HL-60/S4 treated with retinoic acid at 250 ng/mL for 4 days and 3 days (cell line): ENCODE data around the gene ECE2.
"Not testable (repeated sequence)": the region's sequence is repeated elsewhere in the genome, so short reads cannot be mapped to it uniquely, and the experiment has no call there.

ENCODE experiments used
- in situ Hi-C: fragments of 300-500 bp; cut with MboI; formaldehyde crosslinking; loops from 2 replicates; pipeline ENCODE4 v1.7.0; 2022; ENCODE audit warnings: low sequenced_read_pairs

ECE2 gene

DNA sequence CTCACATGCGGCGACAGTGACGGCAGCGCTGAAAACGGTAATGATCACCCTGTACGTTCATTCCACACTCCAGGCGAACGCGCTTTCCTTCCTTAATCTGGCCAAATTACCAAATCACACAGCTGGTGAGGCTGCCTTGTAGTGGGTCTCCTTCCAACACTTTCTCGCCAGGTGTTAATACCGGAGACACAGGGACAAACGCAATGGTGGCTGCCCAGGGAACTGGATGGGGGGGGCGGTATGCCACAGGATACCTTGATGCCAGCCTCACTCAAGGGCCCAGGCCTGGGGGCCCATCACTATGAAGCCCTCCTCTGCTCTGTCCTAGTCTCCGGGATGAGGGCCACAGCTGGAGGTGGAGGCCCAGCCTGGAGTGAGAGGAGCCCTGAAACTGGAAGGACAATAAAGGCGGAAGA lies 13.1 kb upstream of the ECE2 start:
- in situ Hi-C loops = no loop called here

DNA sequence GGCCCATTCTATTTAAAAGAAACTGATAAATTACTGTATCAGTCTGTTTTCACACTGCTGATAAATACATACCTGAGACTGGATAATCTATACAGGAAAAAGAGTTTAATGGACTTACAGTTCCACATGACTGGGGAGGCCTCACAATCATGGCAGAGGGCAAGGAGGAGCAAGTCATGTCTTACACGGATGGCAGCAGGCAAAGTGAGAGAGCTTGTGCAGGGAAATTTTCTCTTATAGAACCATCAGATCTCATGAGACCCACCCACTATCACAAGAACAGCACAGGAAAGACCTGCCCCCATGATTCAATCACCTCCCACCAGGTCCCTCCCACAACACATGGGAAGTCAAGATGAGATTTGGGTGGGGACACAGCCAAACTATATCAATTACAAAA lies 8.6 kb upstream of the ECE2 start:
- in situ Hi-C loops = not testable (repeated sequence)

DNA sequence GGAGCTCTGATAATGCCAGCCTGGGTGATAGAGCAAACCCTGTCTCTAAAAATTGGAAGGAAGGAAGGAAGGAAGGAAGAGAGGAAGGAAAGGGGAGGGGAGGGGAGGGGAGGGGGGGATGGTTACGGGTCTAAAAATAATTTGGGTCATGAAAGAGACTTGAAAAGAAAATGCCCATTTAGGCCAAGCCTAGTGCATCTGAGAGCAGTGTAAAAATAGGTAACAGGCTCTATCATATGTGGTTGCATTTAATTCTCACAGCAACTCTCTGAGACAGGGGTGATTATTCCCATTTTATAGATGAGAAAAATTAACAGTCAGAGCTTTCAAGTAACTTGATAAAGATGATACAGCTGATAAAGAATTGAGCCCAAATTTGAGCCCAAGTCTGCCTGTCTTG lies 3.6 kb upstream of the ECE2 start:
- in situ Hi-C loops = no loop called here

DNA sequence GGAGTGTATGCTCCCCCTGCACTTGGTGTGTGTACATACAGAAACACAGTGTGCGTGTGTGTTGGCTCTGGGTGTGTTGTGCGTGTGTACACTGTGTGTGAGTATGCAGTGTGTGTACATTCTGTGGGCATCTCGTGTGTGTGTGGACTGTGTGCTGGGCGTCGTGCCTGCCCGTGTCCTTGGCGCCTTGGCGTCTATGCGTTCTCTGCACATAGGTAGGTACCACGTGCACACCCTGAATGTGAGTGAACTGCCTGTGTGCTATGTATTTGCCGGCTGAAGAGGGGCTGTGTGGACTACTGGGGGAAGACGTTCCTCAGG lies 481 bp upstream of the ECE2 start:
- in situ Hi-C loops = loop anchor here (25.0 kb wide), 1 partner anchor 813 kb away; no protein-coding TSS in a partner anchor

DNA sequence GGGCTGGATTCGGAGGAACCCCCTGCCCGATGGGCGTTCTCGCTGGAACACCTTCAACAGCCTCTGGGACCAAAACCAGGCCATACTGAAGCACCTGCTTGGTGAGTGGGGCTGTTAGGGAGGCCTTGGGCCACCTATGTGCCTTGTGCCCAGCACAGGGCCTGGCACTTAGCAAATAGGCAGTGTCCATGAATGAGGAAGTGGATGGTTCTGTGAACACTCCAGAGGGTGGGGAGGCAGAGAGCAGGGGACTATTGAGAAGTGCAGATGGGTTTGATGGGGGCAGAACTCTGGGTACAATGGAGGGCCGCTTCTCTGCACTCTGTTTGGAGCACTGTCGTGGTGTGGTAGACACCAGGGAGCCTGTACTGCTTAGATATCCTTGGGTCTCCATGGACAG lies 1.5 kb downstream of the ECE2 start:
- in situ Hi-C loops = loop anchor here (25.0 kb wide), 1 partner anchor 815 kb away; no protein-coding TSS in a partner anchor

DNA sequence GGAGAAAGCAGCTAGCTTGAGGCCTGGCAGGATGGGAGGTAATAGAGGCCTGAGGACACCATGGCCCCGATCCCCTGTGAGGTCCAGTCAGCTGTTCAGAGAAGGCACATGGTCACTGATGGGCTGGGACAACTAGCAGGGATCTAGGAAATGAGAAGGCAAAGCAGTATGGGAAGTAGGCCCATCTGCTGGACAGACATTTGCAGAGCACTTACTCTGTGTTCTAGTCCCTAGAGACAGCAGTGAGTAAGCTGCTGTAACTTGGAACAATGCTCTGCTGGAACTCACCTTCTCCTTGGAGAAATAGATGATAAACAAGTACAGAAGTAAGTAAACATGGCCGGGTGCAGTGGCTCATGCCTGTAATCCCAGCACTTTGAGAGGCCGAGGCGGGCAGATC lies 7.1 kb downstream of the ECE2 start:
- in situ Hi-C loops = loop anchor here (10.0 to 25.0 kb wide), 2 partner anchors 378 to 821 kb away; no protein-coding TSS in a partner anchor

DNA sequence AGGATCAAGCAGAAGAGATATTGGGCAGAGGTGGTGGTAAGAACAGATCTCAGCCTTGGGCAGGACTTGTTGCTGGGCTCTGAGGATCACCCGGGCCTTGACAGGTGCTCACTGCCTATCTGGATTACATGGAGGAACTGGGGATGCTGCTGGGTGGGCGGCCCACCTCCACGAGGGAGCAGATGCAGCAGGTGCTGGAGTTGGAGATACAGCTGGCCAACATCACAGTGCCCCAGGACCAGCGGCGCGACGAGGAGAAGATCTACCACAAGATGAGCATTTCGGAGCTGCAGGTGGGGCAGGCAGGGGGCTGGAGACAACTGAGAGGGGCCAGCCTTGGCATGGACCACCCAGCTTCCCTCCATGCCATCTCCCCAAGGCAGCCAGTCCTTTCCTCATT lies 7.9 kb downstream of the ECE2 start:
- in situ Hi-C loops = loop anchor here (10.0 to 25.0 kb wide), 2 partner anchors 379 to 821 kb away; no protein-coding TSS in a partner anchor

DNA sequence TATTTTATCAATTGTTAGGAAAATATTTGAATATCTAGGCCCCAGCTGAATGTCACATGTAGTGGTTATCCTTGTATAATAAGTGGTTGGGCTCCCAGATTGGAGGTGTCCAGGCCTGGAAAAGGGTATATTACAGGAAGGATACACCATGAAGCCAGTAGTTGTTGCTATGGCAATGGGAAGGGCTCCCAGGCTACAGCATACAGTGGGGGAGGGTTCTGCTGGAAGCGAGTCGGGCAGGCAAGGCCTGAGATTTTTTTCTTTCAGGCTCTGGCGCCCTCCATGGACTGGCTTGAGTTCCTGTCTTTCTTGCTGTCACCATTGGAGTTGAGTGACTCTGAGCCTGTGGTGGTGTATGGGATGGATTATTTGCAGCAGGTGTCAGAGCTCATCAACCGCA lies 8.9 kb downstream of the ECE2 start:
- in situ Hi-C loops = loop anchor here (10.0 to 25.0 kb wide), 2 partner anchors 380 to 822 kb away; no protein-coding TSS in a partner anchor

DNA sequence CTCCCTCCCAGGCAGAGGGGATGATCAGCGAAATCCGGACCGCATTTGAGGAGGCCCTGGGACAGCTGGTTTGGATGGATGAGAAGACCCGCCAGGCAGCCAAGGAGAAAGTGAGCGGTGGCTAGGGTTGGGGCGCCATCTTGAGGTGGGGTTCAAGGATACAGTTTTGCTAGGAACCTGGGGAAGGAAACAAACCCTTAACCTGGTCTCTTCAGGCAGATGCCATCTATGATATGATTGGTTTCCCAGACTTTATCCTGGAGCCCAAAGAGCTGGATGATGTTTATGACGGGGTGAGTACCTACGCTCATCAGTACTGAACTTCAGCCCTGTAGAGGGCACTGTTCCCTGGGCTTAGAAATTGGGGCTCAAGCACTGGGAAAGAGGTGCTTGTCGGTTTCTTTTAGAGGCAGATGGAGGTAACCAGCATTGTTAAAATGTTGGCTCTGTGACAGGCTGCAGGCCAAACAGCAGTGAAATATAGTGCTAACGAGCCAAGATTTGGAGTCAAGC lies 13.7 kb downstream of the ECE2 start:
- in situ Hi-C loops = loop anchor here (10.0 to 25.0 kb wide), 2 partner anchors 385 to 827 kb away; no protein-coding TSS in a partner anchor

DNA sequence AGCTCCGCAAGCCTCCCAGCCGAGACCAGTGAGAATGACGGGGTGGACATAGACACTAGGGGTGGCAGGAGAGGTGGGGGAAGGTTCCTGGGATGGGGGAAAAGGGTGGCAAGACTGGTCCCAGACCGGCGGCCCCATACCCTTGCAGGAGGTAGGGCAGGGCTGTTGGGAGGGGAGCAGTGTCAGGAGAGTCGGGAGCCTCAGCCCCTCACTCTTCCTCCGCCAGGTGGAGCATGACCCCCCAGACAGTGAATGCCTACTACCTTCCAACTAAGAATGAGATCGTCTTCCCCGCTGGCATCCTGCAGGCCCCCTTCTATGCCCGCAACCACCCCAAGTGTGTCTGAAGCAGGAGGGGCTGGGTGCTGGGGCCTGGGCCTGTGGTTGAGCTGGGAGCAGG lies 14.5 kb downstream of the ECE2 start:
- in situ Hi-C loops = loop anchor here (25.0 kb wide), 1 partner anchor 828 kb away; no protein-coding TSS in a partner anchor

DNA sequence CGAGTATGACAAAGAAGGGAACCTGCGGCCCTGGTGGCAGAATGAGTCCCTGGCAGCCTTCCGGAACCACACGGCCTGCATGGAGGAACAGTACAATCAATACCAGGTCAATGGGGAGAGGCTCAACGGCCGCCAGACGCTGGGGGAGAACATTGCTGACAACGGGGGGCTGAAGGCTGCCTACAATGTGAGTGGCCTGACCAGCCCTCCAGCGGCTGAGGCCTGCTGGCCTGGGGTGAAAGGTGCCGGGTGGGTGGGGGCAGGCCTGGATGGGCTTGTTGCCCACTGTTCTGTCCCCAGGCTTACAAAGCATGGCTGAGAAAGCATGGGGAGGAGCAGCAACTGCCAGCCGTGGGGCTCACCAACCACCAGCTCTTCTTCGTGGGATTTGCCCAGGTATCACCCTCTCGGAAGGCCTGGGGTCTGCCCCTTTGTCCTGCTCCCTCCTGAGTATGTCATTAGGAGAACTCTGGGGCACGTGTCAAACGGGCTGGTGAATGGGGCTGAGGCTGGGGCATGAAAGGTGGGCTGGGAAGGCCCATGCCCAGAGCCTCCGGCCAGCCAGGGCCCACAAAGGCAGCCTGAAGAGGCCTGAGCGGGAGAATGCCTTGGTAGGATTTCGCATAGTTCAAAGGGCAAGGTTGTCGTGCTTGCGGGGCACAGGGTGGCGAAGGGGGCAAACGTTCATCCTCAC lies 15.4 kb downstream of the ECE2 start:
- in situ Hi-C loops = loop anchor here (25.0 kb wide), 1 partner anchor 829 kb away; no protein-coding TSS in a partner anchor

DNA sequence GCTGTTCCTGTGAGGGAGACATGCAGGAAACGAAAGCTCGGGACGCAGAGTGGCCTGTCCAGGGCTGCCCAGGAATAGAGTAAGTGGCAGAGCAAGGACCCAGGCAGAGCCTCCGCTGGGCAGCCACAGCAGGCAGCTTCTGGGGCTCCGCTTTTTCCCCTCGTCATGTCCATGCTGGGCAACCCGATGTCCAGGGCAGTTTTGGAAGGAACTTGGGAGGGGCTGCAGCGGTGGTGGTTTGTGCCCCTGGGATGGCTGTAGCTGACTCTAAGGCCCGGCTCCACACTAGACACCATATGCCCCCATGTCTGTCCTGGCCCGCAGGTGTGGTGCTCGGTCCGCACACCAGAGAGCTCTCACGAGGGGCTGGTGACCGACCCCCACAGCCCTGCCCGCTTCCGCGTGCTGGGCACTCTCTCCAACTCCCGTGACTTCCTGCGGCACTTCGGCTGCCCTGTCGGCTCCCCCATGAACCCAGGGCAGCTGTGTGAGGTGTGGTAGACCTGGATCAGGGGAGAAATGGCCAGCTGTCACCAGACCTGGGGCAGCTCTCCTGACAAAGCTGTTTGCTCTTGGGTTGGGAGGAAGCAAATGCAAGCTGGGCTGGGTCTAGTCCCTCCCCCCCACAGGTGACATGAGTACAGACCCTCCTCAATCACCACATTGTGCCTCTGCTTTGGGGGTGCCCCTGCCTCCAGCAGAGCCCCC lies 16.1 kb downstream of the ECE2 start:
- in situ Hi-C loops = loop anchor here (25.0 kb wide), 1 partner anchor 830 kb away; no protein-coding TSS in a partner anchor

DNA sequence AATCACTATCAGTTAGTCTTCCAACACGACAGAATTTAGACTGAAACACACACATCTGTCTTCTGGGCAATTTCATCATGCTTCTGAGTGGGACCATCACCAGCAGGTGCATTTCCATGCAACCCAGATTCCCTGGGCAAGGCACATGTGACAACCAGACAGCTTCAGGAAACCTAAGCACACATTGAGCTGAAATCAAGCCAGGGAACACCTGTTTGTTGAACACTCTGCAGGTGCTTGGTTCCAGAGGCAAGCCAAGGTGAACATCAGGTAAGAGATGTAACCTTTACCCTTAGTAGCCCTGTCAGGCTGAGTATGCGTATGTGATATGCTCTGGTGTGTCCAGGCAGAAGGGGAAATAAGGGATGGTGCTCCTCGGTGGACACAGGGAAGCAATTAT lies 19.9 kb downstream of the ECE2 start:
- in situ Hi-C loops = loop anchor here (25.0 kb wide), 1 partner anchor 833 kb away; no protein-coding TSS in a partner anchor

DNA sequence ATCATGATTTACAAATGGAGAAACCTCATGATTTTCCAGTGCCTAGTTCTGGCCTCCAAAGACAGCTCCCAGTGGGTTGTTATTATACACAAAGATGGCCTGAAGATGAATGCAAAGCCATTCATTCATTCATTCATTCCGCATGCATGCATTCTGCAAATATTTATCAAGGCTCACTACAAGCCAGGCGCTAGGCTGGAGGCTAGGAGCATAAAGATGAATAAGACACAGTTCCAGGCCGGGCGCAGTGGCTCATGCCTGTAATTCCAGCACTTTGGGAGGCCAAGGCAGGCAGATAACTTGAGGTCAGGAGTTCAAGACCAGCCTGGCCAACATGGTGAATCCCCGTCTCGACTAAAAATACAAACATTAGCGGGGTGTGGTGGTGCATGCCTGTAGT lies 20.8 kb downstream of the ECE2 start:
- in situ Hi-C loops = loop anchor here (25.0 kb wide), 1 partner anchor 834 kb away; no protein-coding TSS in a partner anchor

DNA sequence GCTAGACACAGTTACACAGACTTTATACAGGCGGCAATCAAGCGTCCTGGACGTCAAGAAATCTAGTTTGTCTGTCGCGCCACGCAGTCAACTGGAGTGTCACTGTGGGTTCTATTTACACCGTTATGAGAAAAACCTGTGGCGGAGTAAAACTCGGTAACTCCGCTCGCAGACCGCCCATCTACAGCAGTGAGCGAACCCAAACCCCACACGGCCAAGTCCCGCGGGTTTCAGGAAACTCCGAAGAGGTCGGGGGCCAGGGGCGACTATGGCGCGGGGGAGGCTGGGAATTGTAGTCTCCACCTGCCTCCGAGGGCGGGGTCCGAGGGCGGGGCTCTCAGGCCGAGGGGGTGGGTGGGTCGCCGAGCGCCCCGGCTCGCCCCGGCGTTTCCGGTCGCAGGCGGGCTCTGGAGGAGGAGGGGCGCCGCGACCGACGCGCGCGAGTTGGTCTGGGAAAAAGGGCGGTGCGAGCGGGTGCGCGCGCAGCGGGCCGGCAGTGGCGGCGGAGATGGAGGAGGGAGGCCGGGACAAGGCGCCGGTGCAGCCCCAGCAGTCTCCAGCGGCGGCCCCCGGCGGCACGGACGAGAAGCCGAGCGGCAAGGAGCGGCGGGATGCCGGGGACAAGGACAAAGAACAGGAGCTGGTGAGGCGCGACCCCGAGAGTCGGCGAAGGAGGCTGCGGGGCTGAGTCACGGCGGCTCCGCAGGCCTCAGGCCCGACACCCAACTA lies 23.1 kb downstream of the ECE2 start, which contains the start of gene PSMD2:
Gene PSMD2 (plus strand): TSS at position 483 of the 729 bp plus-strand sequence. CDS start 26 bp downstream, at position 509.
- in situ Hi-C loops = loop anchor here (25.0 kb wide), 1 partner anchor 837 kb away; no protein-coding TSS in a partner anchor

DNA sequence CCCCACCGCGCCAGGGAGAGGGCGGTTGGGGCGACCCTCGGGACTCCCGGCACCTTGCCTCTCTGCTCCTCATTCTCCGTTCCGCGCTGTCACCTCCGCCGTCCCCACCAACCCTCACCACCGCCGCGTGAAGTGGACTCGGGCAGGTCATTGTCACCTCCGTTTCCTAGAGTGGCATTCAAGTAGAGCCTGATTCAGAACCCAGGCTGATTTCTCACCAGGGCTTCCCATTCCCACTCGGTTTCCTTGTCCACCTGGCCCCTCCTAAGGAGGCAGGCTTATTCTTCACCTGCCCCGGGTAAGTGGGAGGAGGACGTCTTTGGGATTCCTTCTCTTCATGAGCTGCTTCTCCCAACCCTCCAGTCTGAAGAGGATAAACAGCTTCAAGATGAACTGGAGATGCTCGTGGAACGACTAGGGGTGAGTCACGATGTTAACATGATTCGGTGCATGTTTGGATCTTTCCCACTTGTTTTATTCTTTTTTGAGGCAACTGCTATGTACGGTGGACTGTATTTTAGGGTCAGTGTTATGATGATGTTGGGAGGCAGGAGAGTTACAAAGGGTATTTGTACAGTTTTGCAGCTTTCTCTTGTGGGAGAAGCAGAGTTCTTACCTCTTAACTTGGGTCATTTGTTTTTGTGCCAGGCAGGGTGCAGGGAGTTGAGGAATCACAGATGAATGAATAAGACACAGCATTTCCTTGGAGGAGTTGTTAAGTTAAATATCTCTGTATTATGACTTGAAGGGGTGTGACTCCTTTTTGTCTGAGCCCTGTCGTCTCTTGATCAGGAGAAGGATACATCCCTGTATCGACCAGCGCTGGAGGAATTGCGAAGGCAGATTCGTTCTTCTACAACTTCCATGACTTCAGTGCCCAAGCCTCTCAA lies 23.9 kb downstream of the ECE2 start:
- in situ Hi-C loops = loop anchor here (25.0 kb wide), 1 partner anchor 837 kb away; no protein-coding TSS in a partner anchor

DNA sequence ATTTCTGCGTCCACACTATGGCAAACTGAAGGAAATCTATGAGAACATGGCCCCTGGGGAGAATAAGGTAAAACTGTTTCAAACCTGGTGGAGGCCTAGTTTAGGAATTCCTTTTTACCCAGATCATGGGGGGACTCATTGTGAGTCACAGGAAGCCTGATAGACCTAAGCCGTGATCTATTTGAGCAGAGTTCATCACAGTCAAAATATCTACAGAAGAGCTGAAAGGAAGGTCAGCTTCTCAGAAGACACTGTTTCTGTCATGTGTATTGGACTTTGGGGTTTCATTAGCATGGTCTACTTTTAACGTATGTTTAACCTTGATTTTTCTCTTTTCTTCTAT lies 24.5 kb downstream of the ECE2 start:
- in situ Hi-C loops = no loop called here

DNA sequence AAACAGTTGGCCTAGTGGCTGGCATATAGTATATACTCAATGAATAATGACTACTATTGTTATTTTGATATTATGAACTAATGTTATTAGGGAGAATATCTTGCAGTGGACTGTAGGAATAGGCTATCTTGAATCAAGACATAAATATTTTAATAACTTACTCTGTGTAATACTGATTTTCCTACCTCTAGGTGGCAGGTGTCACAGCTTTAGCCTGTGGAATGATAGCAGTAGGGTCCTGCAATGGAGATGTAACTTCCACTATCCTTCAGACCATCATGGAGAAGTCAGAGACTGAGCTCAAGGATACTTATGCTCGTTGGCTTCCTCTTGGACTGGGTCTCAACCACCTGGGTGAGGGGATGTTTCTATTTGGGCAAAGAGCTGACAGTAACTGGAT lies 29.8 kb downstream of the ECE2 start:
- in situ Hi-C loops = no loop called here

DNA sequence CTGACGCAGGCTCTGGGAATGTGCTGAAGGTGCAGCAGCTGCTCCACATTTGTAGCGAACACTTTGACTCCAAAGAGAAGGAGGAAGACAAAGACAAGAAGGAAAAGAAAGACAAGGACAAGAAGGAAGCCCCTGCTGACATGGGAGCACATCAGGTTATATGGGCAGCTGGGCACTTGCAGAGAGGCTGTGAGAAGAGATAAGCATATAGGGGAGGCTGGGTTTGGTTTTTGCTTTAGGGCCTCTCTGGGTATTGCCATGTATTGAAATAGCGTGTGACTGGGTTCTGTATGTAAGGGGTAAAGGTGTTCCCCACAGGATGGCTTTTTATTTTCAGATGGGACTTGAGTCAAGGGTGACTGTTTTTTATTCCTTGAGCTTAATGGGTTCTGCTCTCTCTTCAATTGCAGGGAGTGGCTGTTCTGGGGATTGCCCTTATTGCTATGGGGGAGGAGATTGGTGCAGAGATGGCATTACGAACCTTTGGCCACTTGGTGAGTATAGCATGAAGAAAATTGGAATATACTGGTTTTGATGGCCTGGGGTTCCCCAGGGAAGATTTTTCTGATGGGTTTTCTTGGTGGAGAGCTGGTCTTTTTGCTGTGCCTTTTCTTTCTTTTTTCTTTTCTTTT lies 30.6 kb downstream of the ECE2 start:
- in situ Hi-C loops = no loop called here
